ENCODE results near the gene SEC14L6.

Gene SEC14L6

GRCh38 chr22:30582788-30583545, 36.4 kb upstream of the SEC14L6 start:
- TF ChIP-seq YY1 (IDR thresholded peaks at IDR 0.05; ENCODE audit: insufficient read depth, insufficient read length) (no peak), SUZ12 (IDR thresholded peaks at IDR 0.05; ENCODE audit: extremely low read depth, insufficient read depth, insufficient read length) (no peak), ZNF274 (IDR thresholded peaks at IDR 0.05; ENCODE audit: low read depth, low read length) (no peak)
- peaks cover 8% of the 10 kb centered on the region for H3K4me1 ChIP-seq (ENCODE audit: insufficient read depth, insufficient read length)
- no peaks in the 10 kb centered on the region for H3K27me3 ChIP-seq (ENCODE audit: insufficient read depth, insufficient read length)
- no peaks in the 10 kb centered on the region for H3K9me3 ChIP-seq (ENCODE audit: insufficient read depth, low read length)
- no peak for DNase-seq (ENCODE audit: low read depth, low spot score)
- peaks cover 98% of the 10 kb centered on the region for H3K36me3 ChIP-seq (ENCODE audit: insufficient read depth, insufficient read length, low read length)
- H3K9ac ChIP-seq (ENCODE audit: insufficient read length, low read depth) = peak overlapping the region; percentile 21
- H3K4me3 ChIP-seq (ENCODE audit: insufficient read length, low read depth) = no peak overlapping the region

GRCh38 chr22:30582051-30582450, 35.5 kb upstream of the SEC14L6 start:
- peaks cover 98% of the 10 kb centered on the region for H3K36me3 ChIP-seq (ENCODE audit: insufficient read depth, insufficient read length, low read length)

GRCh38 chr22:30580896-30581295, 34.4 kb upstream of the SEC14L6 start:
- H3K9me3 ChIP-seq (ENCODE audit: insufficient read depth, low read length) = no peaks in the 10 kb centered on the region
- DNase-seq (ENCODE audit: low read depth, low spot score) = no peak
- peaks cover 8% of the 10 kb centered on the region for H3K4me1 ChIP-seq (ENCODE audit: insufficient read depth, insufficient read length)
- H3K9ac ChIP-seq (ENCODE audit: insufficient read length, low read depth) = no peak overlapping the region
- H3K4me3 ChIP-seq (ENCODE audit: insufficient read length, low read depth) = no peak overlapping the region
- peaks cover 97% of the 10 kb centered on the region for H3K36me3 ChIP-seq (ENCODE audit: insufficient read depth, insufficient read length, low read length)
- H3K27me3 ChIP-seq (ENCODE audit: insufficient read depth, insufficient read length) = no peaks in the 10 kb centered on the region
- TF ChIP-seq SUZ12 (IDR thresholded peaks at IDR 0.05; ENCODE audit: extremely low read depth, insufficient read depth, insufficient read length) (no peak), ZNF274 (IDR thresholded peaks at IDR 0.05; ENCODE audit: low read depth, low read length) (no peak), YY1 (IDR thresholded peaks at IDR 0.05; ENCODE audit: insufficient read depth, insufficient read length) (no peak)

More at GRCh38 chr22:30582051-30582450, 35.5 kb upstream of the SEC14L6 start:
- no peak for TF ChIP-seq YY1 (IDR thresholded peaks at IDR 0.05; ENCODE audit: insufficient read depth, insufficient read length)
- no peak for TF ChIP-seq SUZ12 (IDR thresholded peaks at IDR 0.05; ENCODE audit: extremely low read depth, insufficient read depth, insufficient read length)
- no peak for TF ChIP-seq ZNF274 (IDR thresholded peaks at IDR 0.05; ENCODE audit: low read depth, low read length)
- Histone ChIP-seq H3K9me3 (ENCODE audit: insufficient read depth, low read length) (no peaks in the 10 kb centered on the region), H3K27me3 (ENCODE audit: insufficient read depth, insufficient read length) (no peaks in the 10 kb centered on the region), H3K9ac (ENCODE audit: insufficient read length, low read depth) (no peak overlapping the region), H3K4me1 (ENCODE audit: insufficient read depth, insufficient read length) (peaks cover 8% of the 10 kb centered on the region), H3K4me3 (ENCODE audit: insufficient read length, low read depth) (no peak overlapping the region)
- no peak for DNase-seq (ENCODE audit: low read depth, low spot score)

DNA sequence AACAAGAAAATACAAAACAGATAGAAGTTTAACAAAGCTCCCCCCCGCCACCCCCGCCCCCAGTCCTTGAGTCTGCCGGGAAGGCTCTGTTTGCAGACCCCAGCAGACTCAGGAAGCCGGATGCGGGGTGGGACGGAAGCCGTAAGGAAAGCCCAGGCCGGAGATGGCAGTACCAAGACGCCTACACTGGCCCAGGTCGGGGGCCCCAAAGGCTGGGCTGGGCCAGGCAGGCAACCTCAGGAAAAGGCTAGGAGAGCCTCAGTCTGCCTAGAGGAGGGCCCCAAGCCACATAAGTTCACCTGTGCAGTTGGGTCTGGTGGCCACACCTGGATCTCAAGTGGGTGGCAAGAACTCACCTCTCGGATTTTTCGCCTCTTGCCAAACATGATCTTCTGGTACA, 31.9 kb upstream of the SEC14L6 start:
- H3K9me3 ChIP-seq (ENCODE audit: insufficient read depth, low read length) = no peaks in the 10 kb centered on the region
- peaks cover 81% of the 10 kb centered on the region for H3K36me3 ChIP-seq (ENCODE audit: insufficient read depth, insufficient read length, low read length)
- no peak for TF ChIP-seq ZNF274 (IDR thresholded peaks at IDR 0.05; ENCODE audit: low read depth, low read length)
- no peak for TF ChIP-seq SUZ12 (IDR thresholded peaks at IDR 0.05; ENCODE audit: extremely low read depth, insufficient read depth, insufficient read length)

DNA sequence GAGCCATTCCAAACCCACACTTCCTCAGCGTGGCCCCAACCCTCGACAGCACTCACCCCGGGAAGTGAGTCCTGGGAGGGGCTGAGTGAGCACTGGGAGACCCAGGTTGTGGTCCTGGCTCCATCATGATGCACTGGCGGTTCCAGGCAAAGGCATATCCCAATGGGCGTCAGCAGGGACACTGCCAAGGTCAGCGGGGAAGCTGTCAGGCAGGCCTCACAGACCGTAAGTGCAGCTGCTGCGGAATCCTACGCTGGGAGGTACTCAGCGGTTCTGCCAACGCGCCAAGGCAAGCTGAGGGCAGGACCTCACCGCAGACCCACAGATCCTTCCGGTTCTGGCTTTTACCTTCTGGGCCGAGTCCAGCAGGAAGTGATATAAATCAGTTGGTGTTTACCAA, 29.3 kb upstream of the SEC14L6 start:
- DNase-seq (ENCODE audit: low read depth, low spot score) = no peak
- H3K27me3 ChIP-seq (ENCODE audit: insufficient read depth, insufficient read length) = peaks cover 9% of the 10 kb centered on the region
- no peaks in the 10 kb centered on the region for H3K9me3 ChIP-seq (ENCODE audit: insufficient read depth, low read length)
- H3K4me3 ChIP-seq (ENCODE audit: insufficient read length, low read depth) = no peak overlapping the region
- peaks cover 55% of the 10 kb centered on the region for H3K36me3 ChIP-seq (ENCODE audit: insufficient read depth, insufficient read length, low read length)
- H3K9ac ChIP-seq (ENCODE audit: insufficient read length, low read depth) = no peak overlapping the region
- TF ChIP-seq SUZ12 (IDR thresholded peaks at IDR 0.05; ENCODE audit: extremely low read depth, insufficient read depth, insufficient read length) (no peak), ZNF274 (IDR thresholded peaks at IDR 0.05; ENCODE audit: low read depth, low read length) (no peak), YY1 (IDR thresholded peaks at IDR 0.05; ENCODE audit: insufficient read depth, insufficient read length) (no peak)
- peaks cover 11% of the 10 kb centered on the region for H3K4me1 ChIP-seq (ENCODE audit: insufficient read depth, insufficient read length)

More for the DNA sequence above, 31.9 kb upstream of the SEC14L6 start:
- H3K27me3 ChIP-seq (ENCODE audit: insufficient read depth, insufficient read length) = peaks cover 8% of the 10 kb centered on the region
- DNase-seq (ENCODE audit: low read depth, low spot score) = no peak
- H3K4me3 ChIP-seq (ENCODE audit: insufficient read length, low read depth) = no peak overlapping the region
- H3K9ac ChIP-seq (ENCODE audit: insufficient read length, low read depth) = no peak overlapping the region
- peaks cover 9% of the 10 kb centered on the region for H3K4me1 ChIP-seq (ENCODE audit: insufficient read depth, insufficient read length)

GRCh38 chr22:30574997-30575671, 28.6 kb upstream of the SEC14L6 start:
- H3K27me3 ChIP-seq (ENCODE audit: insufficient read depth, insufficient read length) = peaks cover 9% of the 10 kb centered on the region
- H3K4me3 ChIP-seq (ENCODE audit: insufficient read length, low read depth) = no peak overlapping the region
- no peak for DNase-seq (ENCODE audit: low read depth, low spot score)
- no peak for TF ChIP-seq YY1 (IDR thresholded peaks at IDR 0.05; ENCODE audit: insufficient read depth, insufficient read length)
- no peak for TF ChIP-seq SUZ12 (IDR thresholded peaks at IDR 0.05; ENCODE audit: extremely low read depth, insufficient read depth, insufficient read length)
- TF ChIP-seq ZNF274 (IDR thresholded peaks at IDR 0.05; ENCODE audit: low read depth, low read length) = no peak
- H3K36me3 ChIP-seq (ENCODE audit: insufficient read depth, insufficient read length, low read length) = peaks cover 48% of the 10 kb centered on the region
- H3K4me1 ChIP-seq (ENCODE audit: insufficient read depth, insufficient read length) = peaks cover 11% of the 10 kb centered on the region
- peak overlapping the region; percentile 50 for H3K9ac ChIP-seq (ENCODE audit: insufficient read length, low read depth)
- no peaks in the 10 kb centered on the region for H3K9me3 ChIP-seq (ENCODE audit: insufficient read depth, low read length)

Data from NT2/D1 (cell line).